D721Med (cell line): ENCODE results near the gene LAMC1.

Experiments used
- DNase-seq: peaks from one replicate; pipeline ENCODE4 v3.0.0; 2011; ENCODE audit warnings: low spot score; ENCODE audit not compliant: insufficient read length
- FAIRE-seq: peaks from 2 replicates; lab custom pipeline; 2011; peaks lifted over from hg19 to GRCh38; lab: Jason Lieb, UNC
- CTCF ChIP-seq: IDR thresholded peaks from 2 replicates; pipeline ENCODE4 v1.5.1; 2012; ENCODE audit warnings: mild to moderate bottlenecking, control low read depth; ENCODE audit not compliant: insufficient read depth; ENCODE audit errors: missing control alignments

Gene LAMC1

GRCh38 chr1:183091181-183091580, 68.0 kb downstream of the LAMC1 start:
- DNase-seq (no peak), FAIRE-seq (no peak)
- TF ChIP-seq CTCF = no peak

GRCh38 chr1:183092350-183092749, 69.1 kb downstream of the LAMC1 start:
- DNase-seq = no peak
- no peak for TF ChIP-seq CTCF
- no peak for FAIRE-seq

- DNase-seq = no peak
- no peak for TF ChIP-seq CTCF
- no peak for FAIRE-seq
Measured at GRCh38 chr1:183093066-183093668, 69.9 kb downstream of the LAMC1 start.

GRCh38 chr1:183093786-183094298, 70.6 kb downstream of the LAMC1 start:
- TF ChIP-seq CTCF = no peak
- DNase-seq = no peak
- no peak for FAIRE-seq

GRCh38 chr1:183094351-183094750, 71.1 kb downstream of the LAMC1 start:
- FAIRE-seq (no peak), DNase-seq (no peak)
- no peak for TF ChIP-seq CTCF

- DNase-seq = no peak
- no peak for TF ChIP-seq CTCF
- no peak for FAIRE-seq
Measured at GRCh38 chr1:183096351-183096750, 73.1 kb downstream of the LAMC1 start.

- DNase-seq (no peak), FAIRE-seq (no peak)
- TF ChIP-seq CTCF = no peak
Measured at GRCh38 chr1:183096894-183097293, 73.7 kb downstream of the LAMC1 start.
